Muscle of arm (tissue), 12 donors: ENCODE measurements around the gene COPS7B. TPM values are rescaled to one million over a fixed set of nuclear protein-coding genes. Genes with fewer than 3 reads are reported as not detected.

Experiments used
- polyA plus RNA-seq, 12 donors: library from polyadenylated mRNA; unstranded; fragments of 120-200 nt; gene quantifications; one replicate each; pipeline ENCODE4 v1.2.1, GENCODE V29; 2013; ENCODE audit not compliant: insufficient read length in 12 of 12

COPS7B gene
- polyA plus RNA-seq, 12 donors, result 34.4 to 53.1 (median 38.8) TPM; not detected in 1

Other genes starting within 250 kb of the COPS7B start
- not detected for gene TEX44, start 193.6 kb upstream of the COPS7B start, polyA plus RNA-seq
- gene PTMA, start 77.9 kb upstream of the COPS7B start, polyA plus RNA-seq, result 1,000 to 10,000 TPM in 3 of 12 donors, 100 to 1,000 TPM in 9; 465 to 1,696 (median 648) TPM
- gene PDE6D, start 5.2 kb upstream of the COPS7B start, polyA plus RNA-seq, result 10 to 100 TPM in 11 of 12 donors, not detected in 1; 15.6 to 31.9 (median 19.5) TPM
- gene NPPC, start 140.0 kb downstream of the COPS7B start, polyA plus RNA-seq, result 1 to 10 TPM in 10 of 12 donors, not detected in 2; 1.8 to 5.0 (median 2.7) TPM
- 10 to 100 TPM in 11 of 12 donors, not detected in 1; 18.9 to 49.8 (median 20.4) TPM for gene DIS3L2, start 175.3 kb downstream of the COPS7B start, polyA plus RNA-seq